Right atrium auricular region (tissue), 2 donors: ENCODE results near the gene ANAPC2. TPM values are rescaled to one million over a fixed set of nuclear protein-coding genes. Genes with fewer than 3 reads are reported as not detected.

Experiments used
- DNase-seq: peaks from one replicate; pipeline ENCODE4 v3.0.0-alpha.2; 2019; ENCODE audit warnings: low spot score
- H3K27ac ChIP-seq, 2 donors: fragments of 200-600 bp; sonication (generic); 1 replicate in 1 of 2; 2 replicates in 1 of 2; pipeline ENCODE4 v1.5.1; 2016 to 2019
- H3K27me3 ChIP-seq, 2 donors: fragments of 200-600 bp; sonication (generic); one replicate each; pipeline versions ENCODE4 v1.5.1 to v1.6.0; 2017 to 2019
- H3K36me3 ChIP-seq: fragments of 200-600 bp; sonication (generic); one replicate; pipeline ENCODE4 v1.5.1; 2016
- H3K4me1 ChIP-seq, 2 donors: fragments of 200-600 bp; sonication (generic); one replicate each; pipeline versions ENCODE4 v1.5.1 to v1.6.0; 2017 to 2019
- H3K4me3 ChIP-seq, 2 donors: fragments of 200-600 bp; sonication (generic); 1 replicate in 1 of 2; 2 replicates in 1 of 2; pipeline ENCODE4 v1.5.1; 2017 to 2019; ENCODE audit warnings: mild to moderate bottlenecking in 1 of 2, moderate library complexity in 1 of 2
- H3K9me3 ChIP-seq, 2 donors: fragments of 200-600 bp; sonication (generic); one replicate each; pipeline ENCODE4 v1.5.1; 2019
- CTCF ChIP-seq, 2 donors: fragments of 200-600 bp; sonication (generic); IDR thresholded peaks; one replicate each; pipeline ENCODE4 v1.5.1; 2019; ENCODE audit warnings: antibody characterized with exemption in 2 of 2
- total RNA-seq, 2 donors: library from RNA; depleted of rRNA; stranded (reverse); fragments of >200 nt; gene quantifications; one replicate each; pipeline ENCODE4 v1.1.0, GENCODE V29; 2016

ANAPC2 gene
- total RNA-seq, 2 donors from 2014 or later, result 10.8 to 12.1 TPM

- Histone ChIP-seq H3K9me3 (no peaks in the 10 kb centered on the region), H3K4me1 (peaks cover 0 to 43% of the 10 kb centered on the region in 2 donors), H3K27me3 (no peaks in the 10 kb centered on the region), H3K36me3 (peaks cover 56% of the 10 kb centered on the region), H3K27ac (no peak overlapping the region), H3K4me3 (no peak overlapping the region)
- no peak for DNase-seq
- no peak for TF ChIP-seq CTCF (IDR thresholded peaks at IDR 0.05)
Observed at GRCh38 chr9:137185921-137186320, 2.4 kb downstream of the ANAPC2 start.

GRCh38 chr9:137184881-137185660, 3.3 kb downstream of the ANAPC2 start:
- H3K4me1 ChIP-seq, result peaks cover 0 to 34% of the 10 kb centered on the region in 2 donors
- peaks cover 56% of the 10 kb centered on the region for H3K36me3 ChIP-seq
- no peak overlapping the region for H3K4me3 ChIP-seq
- H3K27ac ChIP-seq, result no peak overlapping the region
- no peak for DNase-seq
- no peaks in the 10 kb centered on the region for H3K9me3 ChIP-seq
- no peaks in the 10 kb centered on the region for H3K27me3 ChIP-seq
- no peak for TF ChIP-seq CTCF (IDR thresholded peaks at IDR 0.05)

GRCh38 chr9:137183980-137184595, 4.3 kb downstream of the ANAPC2 start:
- Histone ChIP-seq H3K4me3 (no peak overlapping the region), H3K36me3 (peaks cover 62% of the 10 kb centered on the region), H3K9me3 (no peaks in the 10 kb centered on the region), H3K4me1 (peaks cover 0 to 24% of the 10 kb centered on the region in 2 donors), H3K27ac (no peak overlapping the region), H3K27me3 (no peaks in the 10 kb centered on the region)
- no peak for DNase-seq
- TF ChIP-seq CTCF (IDR thresholded peaks at IDR 0.05), result no peak

- TF ChIP-seq CTCF (IDR thresholded peaks at IDR 0.05), result no peak
- no peaks in the 10 kb centered on the region for H3K27me3 ChIP-seq
- no peak for DNase-seq
- H3K4me3 ChIP-seq, result no peak overlapping the region
- H3K36me3 ChIP-seq, result peaks cover 62% of the 10 kb centered on the region
- peaks cover 0 to 21% of the 10 kb centered on the region in 2 donors for H3K4me1 ChIP-seq
- H3K27ac ChIP-seq, result no peak overlapping the region
- no peaks in the 10 kb centered on the region for H3K9me3 ChIP-seq
Observed at GRCh38 chr9:137182836-137183235, 5.5 kb downstream of the ANAPC2 start.

- peaks cover 62% of the 10 kb centered on the region for H3K36me3 ChIP-seq
- H3K4me1 ChIP-seq, result peaks cover 0 to 9% of the 10 kb centered on the region in 2 donors
- H3K27ac ChIP-seq, result no peak overlapping the region
Observed at GRCh38 chr9:137181680-137182079, 6.7 kb downstream of the ANAPC2 start.

More at GRCh38 chr9:137181680-137182079, 6.7 kb downstream of the ANAPC2 start:
- no peaks in the 10 kb centered on the region for H3K27me3 ChIP-seq
- no peak overlapping the region for H3K4me3 ChIP-seq
- TF ChIP-seq CTCF (IDR thresholded peaks at IDR 0.05), result no peak
- H3K9me3 ChIP-seq, result no peaks in the 10 kb centered on the region
- no peak for DNase-seq
